ENCODE results near the gene PLXNA3.

PLXNA3 gene

DNA sequence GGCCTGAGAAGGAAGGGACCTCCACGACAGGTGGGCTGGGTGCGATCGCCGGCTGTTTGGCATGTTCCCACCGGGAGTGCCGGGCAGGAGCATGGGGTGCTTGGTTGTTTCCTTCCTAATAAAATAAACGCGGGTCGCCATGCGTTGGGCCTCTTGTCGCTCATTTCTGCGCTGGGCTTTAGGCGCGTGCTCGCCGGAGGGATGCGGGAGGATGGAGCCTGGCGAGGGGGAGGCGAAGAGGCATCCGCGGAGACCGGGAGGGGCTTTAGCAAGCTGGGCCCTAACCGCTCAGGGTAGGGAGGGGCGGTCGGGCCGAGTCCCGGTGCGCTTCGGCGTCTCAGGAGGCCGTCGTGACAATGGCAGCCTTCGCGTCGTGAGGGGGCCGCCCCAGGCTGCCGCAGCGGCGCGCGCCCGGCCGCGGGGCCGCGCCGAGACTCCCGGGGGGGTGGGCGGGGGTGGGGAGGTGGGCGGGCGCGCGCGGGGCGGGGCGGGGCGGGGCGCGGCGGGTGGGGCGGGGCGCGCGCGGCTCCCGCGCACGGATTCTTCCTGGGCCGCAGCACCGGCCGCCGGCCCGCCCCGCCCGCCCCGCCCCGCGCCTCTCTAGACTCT, 21.6 kb upstream of the PLXNA3 start:
- peak overlapping the region; percentile 72 for H3K4me3 ChIP-seq (ENCODE audit: low read depth, low read length)
- TF ChIP-seq, protein P1, sequence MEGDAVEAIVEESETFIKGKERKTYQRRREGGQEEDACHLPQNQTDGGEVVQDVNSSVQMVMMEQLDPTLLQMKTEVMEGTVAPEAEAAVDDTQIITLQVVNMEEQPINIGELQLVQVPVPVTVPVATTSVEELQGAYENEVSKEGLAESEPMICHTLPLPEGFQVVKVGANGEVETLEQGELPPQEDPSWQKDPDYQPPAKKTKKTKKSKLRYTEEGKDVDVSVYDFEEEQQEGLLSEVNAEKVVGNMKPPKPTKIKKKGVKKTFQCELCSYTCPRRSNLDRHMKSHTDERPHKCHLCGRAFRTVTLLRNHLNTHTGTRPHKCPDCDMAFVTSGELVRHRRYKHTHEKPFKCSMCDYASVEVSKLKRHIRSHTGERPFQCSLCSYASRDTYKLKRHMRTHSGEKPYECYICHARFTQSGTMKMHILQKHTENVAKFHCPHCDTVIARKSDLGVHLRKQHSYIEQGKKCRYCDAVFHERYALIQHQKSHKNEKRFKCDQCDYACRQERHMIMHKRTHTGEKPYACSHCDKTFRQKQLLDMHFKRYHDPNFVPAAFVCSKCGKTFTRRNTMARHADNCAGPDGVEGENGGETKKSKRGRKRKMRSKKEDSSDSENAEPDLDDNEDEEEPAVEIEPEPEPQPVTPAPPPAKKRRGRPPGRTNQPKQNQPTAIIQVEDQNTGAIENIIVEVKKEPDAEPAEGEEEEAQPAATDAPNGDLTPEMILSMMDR (IDR thresholded peaks at IDR 0.05; ENCODE audit: low read depth, low read length): no peak

DNA sequence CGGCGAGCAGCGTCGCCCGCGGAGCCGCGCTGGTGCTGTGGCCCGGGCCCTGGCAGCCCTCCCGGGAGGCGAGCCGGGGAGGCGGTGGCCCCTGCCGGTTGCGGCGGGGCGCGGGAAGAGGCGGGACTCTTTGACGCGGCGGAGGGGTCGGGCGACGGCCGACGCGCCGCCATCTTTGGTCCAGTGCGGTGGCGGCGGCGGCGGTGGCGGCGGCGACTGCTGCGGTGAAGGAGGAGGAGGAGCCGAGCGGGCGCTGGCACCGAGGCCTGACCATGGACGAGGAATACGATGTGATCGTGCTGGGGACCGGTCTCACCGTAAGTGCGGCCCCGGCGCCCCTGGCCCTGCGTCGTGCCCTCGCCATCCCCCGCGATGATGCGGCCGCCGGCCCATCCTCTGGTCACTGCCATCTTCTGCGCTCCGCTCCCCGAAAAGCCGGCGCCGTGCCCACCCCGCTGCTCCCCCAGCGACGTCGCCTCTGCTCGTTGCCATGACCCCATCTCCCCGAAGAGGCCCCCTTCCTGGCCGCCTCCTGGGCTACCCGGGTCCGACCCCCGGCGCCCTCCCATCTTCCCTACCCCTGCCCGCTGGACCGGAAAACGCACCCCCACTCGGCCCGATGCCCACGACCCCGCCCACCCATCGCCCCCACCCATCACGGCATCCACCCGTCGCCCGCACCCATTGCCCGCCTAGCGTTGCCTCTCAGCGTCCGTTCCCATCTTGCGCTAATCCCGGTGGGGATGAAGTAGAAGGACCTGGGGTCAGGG, 20.9 kb upstream of the PLXNA3 start, which contains the start of gene GDI1:
Gene GDI1 (plus strand): TSS at position 172 of the 770 bp plus-strand sequence. CDS start 101 bp downstream, at position 273.
- TF ChIP-seq, protein P1 (IDR thresholded peaks at IDR 0.05; ENCODE audit: low read depth, low read length): no peak
- peak within 1 kb of the TSS; percentile 72 for H3K4me3 ChIP-seq (ENCODE audit: low read depth, low read length)

DNA sequence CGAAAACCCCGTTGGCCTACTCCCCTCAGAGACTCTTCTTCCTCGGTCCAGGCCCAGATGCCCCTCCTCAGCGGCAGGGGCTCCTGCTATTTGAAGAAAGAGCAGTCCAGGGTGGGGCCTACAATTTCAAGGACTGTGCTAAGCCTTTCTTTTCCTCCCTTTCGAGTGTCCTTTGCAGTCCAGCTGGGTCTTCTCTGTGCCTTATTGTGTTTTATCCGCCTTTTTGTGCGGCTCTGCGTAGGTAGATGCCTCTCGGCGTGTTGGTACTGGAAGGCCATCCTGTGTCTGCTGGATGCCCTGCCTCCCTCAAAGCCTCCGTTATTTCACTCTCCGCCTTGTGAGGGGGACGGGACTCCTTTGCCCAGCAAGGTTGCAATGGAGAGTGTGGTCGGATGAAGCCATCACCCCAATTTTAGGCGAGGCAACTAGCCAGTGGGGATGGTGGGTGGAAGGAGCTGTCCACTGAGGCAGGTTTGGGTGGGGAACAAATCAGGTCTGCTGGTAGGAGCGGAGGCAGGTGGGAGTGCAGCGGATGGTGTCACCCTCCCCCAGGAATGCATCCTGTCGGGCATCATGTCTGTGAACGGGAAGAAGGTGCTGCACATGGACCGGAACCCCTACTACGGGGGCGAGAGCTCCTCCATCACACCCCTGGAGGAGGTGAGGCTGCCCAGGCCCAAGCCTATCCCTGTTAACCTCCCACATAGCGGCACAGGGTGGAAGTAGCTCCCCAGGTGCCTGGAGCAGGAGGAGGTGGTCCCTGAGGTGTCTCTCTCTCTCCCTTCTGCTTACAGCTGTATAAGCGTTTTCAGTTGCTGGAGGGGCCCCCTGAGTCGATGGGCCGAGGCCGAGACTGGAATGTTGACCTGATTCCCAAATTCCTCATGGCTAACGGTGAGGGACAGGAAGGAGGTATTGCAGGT, 19.8 kb upstream of the PLXNA3 start:
- peak overlapping the region; percentile 72 for H3K4me3 ChIP-seq (ENCODE audit: low read depth, low read length)
- TF ChIP-seq, protein P1 (IDR thresholded peaks at IDR 0.05; ENCODE audit: low read depth, low read length): no peak

DNA sequence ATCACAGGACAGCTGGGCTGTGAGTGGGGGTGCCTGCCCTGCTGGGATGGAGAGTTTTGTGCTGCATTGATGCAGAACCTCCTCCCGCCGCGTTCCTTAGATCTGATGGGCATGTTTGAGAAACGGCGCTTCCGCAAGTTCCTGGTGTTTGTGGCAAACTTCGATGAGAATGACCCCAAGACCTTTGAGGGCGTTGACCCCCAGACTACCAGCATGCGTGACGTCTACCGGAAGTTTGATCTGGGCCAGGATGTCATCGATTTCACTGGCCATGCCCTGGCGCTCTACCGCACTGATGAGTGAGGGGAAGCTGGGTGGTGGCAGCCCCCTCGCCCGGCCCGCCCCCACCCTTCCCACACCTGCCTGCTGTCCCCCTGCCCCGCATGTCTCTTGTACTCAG, 18.2 kb upstream of the PLXNA3 start:
- TF ChIP-seq, protein P1 (IDR thresholded peaks at IDR 0.05; ENCODE audit: low read depth, low read length): no peak
- H3K4me3 ChIP-seq (ENCODE audit: low read depth, low read length): no peak overlapping the region

DNA sequence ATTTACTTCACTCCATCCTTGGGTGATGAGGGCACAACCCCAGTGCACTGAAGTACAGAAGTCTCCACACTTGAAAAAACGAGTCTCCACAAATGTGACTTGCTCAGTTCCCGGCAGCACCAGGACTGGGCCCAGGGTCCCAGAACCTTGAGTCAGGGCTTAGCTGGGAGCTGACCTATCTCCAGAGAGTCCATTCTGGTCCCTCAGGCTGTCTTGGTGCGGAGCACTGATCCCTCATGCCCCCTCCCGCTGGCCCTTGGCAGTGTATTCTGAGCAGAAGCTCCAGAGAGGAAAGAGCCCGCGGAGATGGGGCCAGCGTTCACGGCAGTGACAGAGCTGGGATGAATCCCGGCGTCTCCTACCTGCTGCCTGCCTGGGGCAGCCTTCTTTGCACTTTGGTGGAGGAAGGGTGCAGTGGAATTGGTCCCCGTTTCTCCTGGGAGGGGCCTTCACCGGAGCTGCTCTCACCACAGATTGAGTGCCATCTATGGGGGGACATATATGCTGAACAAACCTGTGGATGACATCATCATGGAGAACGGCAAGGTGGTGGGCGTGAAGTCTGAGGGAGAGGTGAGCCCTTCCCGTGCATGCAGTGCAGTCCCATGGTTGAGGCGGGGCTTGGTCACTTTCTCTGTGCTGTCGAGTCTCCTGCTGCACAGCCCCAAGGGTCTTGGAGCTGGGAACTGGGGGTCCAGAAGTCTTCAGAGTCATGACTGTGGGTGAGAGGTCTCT, 17.3 kb upstream of the PLXNA3 start:
- H3K4me3 ChIP-seq (ENCODE audit: low read depth, low read length): no peak overlapping the region
- TF ChIP-seq, protein P1 (IDR thresholded peaks at IDR 0.05; ENCODE audit: low read depth, low read length): no peak

DNA sequence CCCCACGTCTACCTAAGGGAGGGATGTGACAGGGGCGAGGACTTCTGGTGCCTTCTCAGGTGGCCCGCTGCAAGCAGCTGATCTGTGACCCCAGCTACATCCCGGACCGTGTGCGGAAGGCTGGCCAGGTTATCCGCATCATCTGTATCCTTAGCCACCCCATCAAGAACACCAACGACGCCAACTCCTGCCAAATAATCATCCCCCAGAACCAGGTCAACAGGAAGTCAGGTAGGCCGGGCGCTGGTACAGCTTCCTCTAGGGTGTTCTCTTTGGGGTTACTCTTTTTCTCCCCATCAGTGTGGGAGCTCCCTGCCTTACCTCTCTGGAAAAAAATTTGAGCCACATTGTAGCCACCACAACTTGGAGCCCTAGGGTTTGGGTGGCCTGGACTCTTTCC, 16.5 kb upstream of the PLXNA3 start:
- TF ChIP-seq, protein P1 (IDR thresholded peaks at IDR 0.05; ENCODE audit: low read depth, low read length): no peak
- no peak overlapping the region for H3K4me3 ChIP-seq (ENCODE audit: low read depth, low read length)
